ENCODE results near the gene PIK3CG.

DNA sequence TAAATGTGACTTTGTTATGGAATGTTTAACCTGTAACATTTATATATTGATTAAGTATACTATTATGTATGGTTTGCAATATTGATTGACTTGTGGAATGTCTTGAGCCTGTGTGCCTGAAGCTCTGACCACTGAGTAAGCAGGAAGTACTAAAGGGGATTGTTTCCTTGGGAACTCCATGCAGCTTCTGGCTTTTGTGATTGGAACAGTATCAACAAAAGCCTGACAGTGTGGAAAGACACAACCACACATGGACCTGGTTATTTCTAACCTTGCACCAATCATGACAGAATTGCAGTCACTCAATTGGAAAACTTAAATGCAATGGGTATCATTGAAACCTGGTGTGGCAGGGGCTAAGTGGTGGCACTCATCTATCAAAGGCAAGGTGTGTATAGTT lies 45.5 kb upstream of the PIK3CG start:
- TF ChIP-seq YY1 (IDR thresholded peaks at IDR 0.05; ENCODE audit: insufficient read depth, insufficient read length) (no peak), ZNF274 (IDR thresholded peaks at IDR 0.05; ENCODE audit: low read depth, low read length) (no peak)

All from NT2/D1 (cell line).